A549 (cell line): ENCODE measurements around the gene GPR62. TPM values are rescaled to one million over a fixed set of nuclear protein-coding genes. Genes with fewer than 3 reads are reported as not detected.

ENCODE experiments used
- ATOH8 ChIP-seq: fragments of 250-450 bp; sonication (Bioruptor Pico); IDR thresholded peaks from 2 replicates; pipeline ENCODE4 v1.5.0; 2020; ENCODE audit warnings: low read depth, mild to moderate bottlenecking, moderate library complexity
- BHLHE40 ChIP-seq: IDR thresholded peaks from 2 replicates; pipeline ENCODE4 v1.6.1; 2012; ENCODE audit warnings: low read depth, low read length, inconsistent platforms
- CEBPB ChIP-seq, 2 experiments: fragments of >200 bp in 1 of 2; sonication (Bioruptor Twin) in 1 of 2; formaldehyde crosslinking in 1 of 2; IDR thresholded peaks; 2 replicates each; pipeline ENCODE4 v1.6.1; 2012 to 2016
- CHD4 ChIP-seq: fragments of 200-600 bp; sonication (generic); IDR thresholded peaks from 2 replicates; pipeline ENCODE4 v1.6.1; 2016; ENCODE audit warnings: antibody characterized with exemption, mild to moderate bottlenecking, borderline replicate concordance
- CTCF ChIP-seq: fragments of >200 bp; sonication (Bioruptor Twin); formaldehyde crosslinking; IDR thresholded peaks from 3 replicates; pipeline ENCODE4 v1.5.1; 2016
- E2F6 ChIP-seq: IDR thresholded peaks from 2 replicates; pipeline ENCODE4 v1.6.1; 2012; ENCODE audit warnings: low read depth, borderline replicate concordance
- EHMT2 ChIP-seq: fragments of 200-600 bp; sonication (generic); IDR thresholded peaks from 2 replicates; pipeline ENCODE4 v1.6.1; 2016; ENCODE audit warnings: antibody characterized with exemption, low read depth, mild to moderate bottlenecking, moderate library complexity
- ELK1 ChIP-seq: fragments of 150-350 bp; IDR thresholded peaks from 2 replicates; pipeline ENCODE4 v1.6.1; 2014; ENCODE audit warnings: low read depth, mild to moderate bottlenecking, low read length
- ESRRA ChIP-seq: fragments of 150-350 bp; IDR thresholded peaks from 2 replicates; pipeline ENCODE4 v1.6.1; 2014; ENCODE audit warnings: mild to moderate bottlenecking, low read length, borderline replicate concordance
- FOXS1 ChIP-seq: fragments of 250-450 bp; sonication (Bioruptor Pico); IDR thresholded peaks from 2 replicates; pipeline ENCODE4 v1.5.0; 2020; ENCODE audit warnings: mild to moderate bottlenecking, moderate library complexity
- GATA3 ChIP-seq: IDR thresholded peaks from 2 replicates; pipeline ENCODE4 v1.6.1; 2012; ENCODE audit warnings: borderline replicate concordance
- HDAC2 ChIP-seq: fragments of 200-600 bp; sonication (generic); IDR thresholded peaks from 2 replicates; pipeline ENCODE4 v1.6.1; 2016
- HES2 ChIP-seq: fragments of >200 bp; sonication (Bioruptor Twin); formaldehyde crosslinking; IDR thresholded peaks from 2 replicates; pipeline ENCODE4 v1.6.1; 2016
- HOXA7 ChIP-seq: fragments of 250-450 bp; sonication (Bioruptor Pico); IDR thresholded peaks from 2 replicates; pipeline ENCODE4 v1.5.0; 2020; ENCODE audit warnings: mild to moderate bottlenecking, moderate library complexity
- HOXB13 ChIP-seq: fragments of 250-450 bp; sonication (Bioruptor Pico); IDR thresholded peaks from 2 replicates; pipeline ENCODE4 v1.5.0; 2020; ENCODE audit warnings: low read depth, mild to moderate bottlenecking, moderate library complexity
- HOXB5 ChIP-seq: fragments of 250-450 bp; sonication (Bioruptor Pico); IDR thresholded peaks from 2 replicates; pipeline ENCODE4 v1.5.0; 2020; ENCODE audit warnings: mild to moderate bottlenecking, moderate library complexity
- JUN ChIP-seq, 2 experiments: fragments of >200 bp; sonication (Bioruptor Twin); formaldehyde crosslinking; IDR thresholded peaks; 2 replicates in 1 of 2; 3 replicates in 1 of 2; pipeline ENCODE4 v1.6.1; 2016 to 2017
- JUNB ChIP-seq: fragments of >200 bp; sonication (Bioruptor Twin); formaldehyde crosslinking; IDR thresholded peaks from 2 replicates; pipeline ENCODE4 v1.6.1; 2016
- KDM5A ChIP-seq: fragments of 200-600 bp; sonication (generic); IDR thresholded peaks from 2 replicates; pipeline ENCODE4 v1.6.1; 2016; ENCODE audit warnings: antibody characterized with exemption, mild to moderate bottlenecking
- MAX ChIP-seq: IDR thresholded peaks from 2 replicates; pipeline ENCODE4 v1.6.1; 2012
- MAZ ChIP-seq: fragments of 150-350 bp; IDR thresholded peaks from 2 replicates; pipeline ENCODE4 v1.6.1; 2014; ENCODE audit warnings: antibody characterized with exemption, low read depth, low read length, borderline replicate concordance
- MYC ChIP-seq: IDR thresholded peaks from 2 replicates; pipeline ENCODE4 v1.6.1; 2012; ENCODE audit warnings: mild to moderate bottlenecking, inconsistent platforms, low read length, improper control_type of control experiment, borderline replicate concordance
- NPAS2 ChIP-seq: fragments of 250-450 bp; sonication (Bioruptor Pico); IDR thresholded peaks from 2 replicates; pipeline ENCODE4 v1.8.0; 2022; ENCODE audit warnings: mild to moderate bottlenecking, moderate library complexity, borderline replicate concordance
- PBX3 ChIP-seq: IDR thresholded peaks from 2 replicates; pipeline ENCODE4 v1.6.1; 2012
- PHF8 ChIP-seq: fragments of 200-600 bp; sonication (generic); IDR thresholded peaks from 2 replicates; pipeline ENCODE4 v1.6.1; 2016; ENCODE audit warnings: low read depth, mild to moderate bottlenecking, antibody characterized with exemption, moderate library complexity, borderline replicate concordance
- POLR2A ChIP-seq: IDR thresholded peaks from 2 replicates; pipeline ENCODE4 v1.6.1; 2012; ENCODE audit warnings: mild to moderate bottlenecking, low read length
- RARB ChIP-seq: fragments of 250-450 bp; sonication (Bioruptor Pico); IDR thresholded peaks from 2 replicates; pipeline ENCODE4 v1.8.0; 2021; ENCODE audit warnings: mild to moderate bottlenecking, moderate library complexity
- RCOR1 ChIP-seq: fragments of 150-350 bp; IDR thresholded peaks from 2 replicates; pipeline ENCODE4 v1.6.1; 2014; ENCODE audit warnings: antibody characterized with exemption, low read length, low read depth
- REST ChIP-seq: fragments of 200-600 bp; sonication (generic); IDR thresholded peaks from 2 replicates; pipeline ENCODE4 v1.6.1; 2016; ENCODE audit warnings: antibody characterized with exemption, mild to moderate bottlenecking, moderate library complexity
- SMC3 ChIP-seq: fragments of >200 bp; sonication (Bioruptor Twin); formaldehyde crosslinking; IDR thresholded peaks from 3 replicates; pipeline ENCODE4 v1.6.1; 2018; ENCODE audit warnings: inconsistent platforms
- SREBF2 ChIP-seq: fragments of 450-650 bp; IDR thresholded peaks from 2 replicates; pipeline ENCODE4 v1.6.1; 2014; ENCODE audit warnings: mild to moderate bottlenecking, moderate library complexity
- TFCP2L1 ChIP-seq: fragments of 250-450 bp; sonication (Bioruptor Pico); IDR thresholded peaks from 2 replicates; pipeline ENCODE4 v1.5.0; 2021; ENCODE audit warnings: mild to moderate bottlenecking
- ZNF302 ChIP-seq: fragments of 250-450 bp; sonication (Bioruptor Pico); IDR thresholded peaks from 2 replicates; pipeline ENCODE4 v1.9.0; 2021; ENCODE audit warnings: inconsistent platforms, mild to moderate bottlenecking, moderate library complexity
- polyA plus RNA-seq, 4 experiments: library from polyadenylated mRNA; depleted of rRNA in 3 of 4; stranded (reverse); fragments of >200 nt; fragmentation: RNase III in 1 of 4; extraction: RNeasy Plus Mini Kit Qiagen cat#74134 plus additional on column Dnase treatment in 1 of 4; gene quantifications; 2 replicates in 3 of 4; 3 replicates in 1 of 4; pipeline ENCODE4 v1.2.3, GENCODE V29; 2011 to 2017

Gene GPR62
- polyA plus RNA-seq, 2 of the 4 experiments (the other 2 are of a cell fraction) = 0.05 TPM; not detected in 1

- TF ChIP-seq HOXB13 (no peak), GATA3 (no peak), HOXA7 (CRISPR knock-in tag) (no peak), SMC3 (no peak), KDM5A (no peak), ELK1 (no peak), BHLHE40 (no peak), EHMT2 (no peak), RARB (CRISPR knock-in tag) (no peak), MYC (peak; percentile 79; the same call in 1 of the 2 replicates), E2F6 (peak; percentile 62; the same call in 1 of the 2 replicates), HDAC2 (no peak), ATOH8 (no peak), REST (no peak), PBX3 (no peak; the same call in 1 of the 2 replicates), FOXS1 (CRISPR knock-in tag) (no peak), CTCF (peak; percentile 6; the same call in 1 of the 3 replicates), PHF8 (peak; percentile 78), POLR2A (peak; percentile 43), ZNF302 (no peak), MAX (peak; percentile 93), RCOR1 (no peak), NPAS2 (no peak), JUN (IDR thresholded peaks at IDR 0.05) (peak in 1 of 2 experiments; percentile 40; a peak in 2 of 5 replicates), CHD4 (no peak; the same call in 1 of the 2 replicates), HES2 (no peak), TFCP2L1 (CRISPR knock-in tag) (no peak), JUNB (no peak), MAZ (0 out of 2 replicates have a peak, but pooled peaks have one; percentile 41), ESRRA (no peak), CEBPB (IDR thresholded peaks at IDR 0.05) (no peak), SREBF2 (no peak), HOXB5 (CRISPR knock-in tag) (no peak)
These were observed 27.8 kb downstream of the GPR62 start, which contains the start of gene ACY1 (continued) for GRCh38 chr3:51982838-51983577.
